NCI-H146 treated with DMSO at 0.1 percent for 48 hours (cell line): ENCODE results near the gene HPGDS.
"Not testable (repeated sequence)": the region's sequence is repeated elsewhere in the genome, so short reads cannot be mapped to it uniquely, and the experiment has no call there.

ENCODE experiments used
- DNase-seq: peaks from one replicate; lab custom pipeline; 2025; ENCODE audit not compliant: unreplicated experiment; lab: John Stamatoyannopoulos, UW

Gene HPGDS

DNA sequence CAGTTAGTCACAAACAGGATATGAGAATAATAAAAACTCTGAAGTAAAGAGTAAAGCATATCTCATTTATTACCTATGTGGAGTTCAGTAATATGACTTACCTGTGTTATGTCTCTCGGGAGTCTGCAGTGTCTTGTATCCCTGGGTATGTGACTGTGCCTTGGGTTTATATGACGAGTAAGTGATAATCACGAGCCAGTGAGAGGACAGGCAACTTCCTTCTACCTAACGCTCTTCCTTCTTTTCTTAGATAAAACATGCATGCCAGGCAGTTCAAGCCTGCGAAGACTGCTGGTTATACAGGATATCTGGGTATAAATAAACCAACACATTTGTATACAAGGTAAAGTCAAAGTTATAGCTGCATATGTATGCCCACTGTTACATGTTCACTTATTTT lies at the start of gene HPGDS:
Gene HPGDS, minus strand, starts transcription at position 143 of the 400 bp plus-strand sequence. CDS start 8,207 bp downstream, outside the sequence.
- no peak for DNase-seq

DNA sequence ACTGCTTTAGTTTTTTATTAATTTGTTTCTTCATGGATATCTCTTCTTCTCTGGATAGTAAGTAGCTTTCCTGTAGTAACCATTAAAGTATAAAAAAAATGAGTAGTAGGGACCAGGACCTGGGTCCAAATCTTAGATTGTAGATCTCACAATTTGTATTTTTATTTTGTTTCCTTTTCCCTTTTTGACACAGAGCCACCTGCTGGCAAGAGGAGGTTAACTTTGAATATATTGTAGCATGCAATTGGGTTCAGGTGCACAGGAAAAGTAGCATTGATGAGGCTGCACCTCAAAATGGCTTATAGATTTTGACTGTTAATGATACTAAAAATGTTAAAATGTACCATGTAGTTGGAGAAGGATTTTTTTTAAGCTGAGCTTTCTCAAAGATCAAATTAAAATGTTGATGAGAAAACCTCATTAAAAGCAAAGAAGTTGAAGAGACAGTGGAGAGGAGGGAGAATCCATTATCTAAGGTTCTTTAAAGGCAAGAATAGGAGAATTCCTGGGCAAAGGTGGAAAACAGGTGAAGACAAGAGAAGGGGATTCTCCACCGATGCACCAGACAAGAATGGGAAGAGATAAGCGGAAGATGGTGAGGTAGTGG lies 48.3 kb upstream of the HPGDS start:
- no peak for DNase-seq

DNA sequence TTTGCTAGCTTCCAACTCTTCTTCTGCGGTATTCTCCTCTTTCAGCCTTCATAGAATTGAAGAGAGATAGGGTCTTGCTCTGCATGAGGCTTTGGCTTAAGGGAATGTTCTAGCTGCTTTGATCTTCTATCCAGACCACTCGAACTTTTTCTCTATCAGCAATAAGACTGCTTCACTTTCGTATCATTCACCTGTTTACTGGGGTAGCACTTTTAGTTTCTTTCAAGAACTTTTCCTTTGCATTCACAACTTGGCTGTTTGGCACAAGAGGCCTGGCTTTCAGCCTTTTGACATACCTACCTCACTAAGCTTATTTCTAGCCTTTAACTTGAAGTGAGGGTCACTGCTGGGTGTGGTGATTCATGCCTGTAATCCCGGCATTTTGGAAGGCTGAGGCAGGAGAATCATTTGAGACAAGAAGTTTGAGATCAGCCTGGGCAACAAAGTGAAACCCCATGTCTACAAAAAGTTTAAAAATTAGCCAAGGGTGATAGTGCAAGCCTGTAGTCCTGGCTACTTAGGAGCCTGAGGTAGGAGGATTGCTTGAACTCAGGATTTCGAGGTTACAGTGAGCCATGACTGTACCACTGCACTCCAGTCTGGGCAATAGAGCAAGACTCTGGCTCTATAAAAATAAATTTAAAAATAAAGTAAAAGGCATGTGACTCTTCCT lies 47.1 kb upstream of the HPGDS start:
- DNase-seq = no peak

DNA sequence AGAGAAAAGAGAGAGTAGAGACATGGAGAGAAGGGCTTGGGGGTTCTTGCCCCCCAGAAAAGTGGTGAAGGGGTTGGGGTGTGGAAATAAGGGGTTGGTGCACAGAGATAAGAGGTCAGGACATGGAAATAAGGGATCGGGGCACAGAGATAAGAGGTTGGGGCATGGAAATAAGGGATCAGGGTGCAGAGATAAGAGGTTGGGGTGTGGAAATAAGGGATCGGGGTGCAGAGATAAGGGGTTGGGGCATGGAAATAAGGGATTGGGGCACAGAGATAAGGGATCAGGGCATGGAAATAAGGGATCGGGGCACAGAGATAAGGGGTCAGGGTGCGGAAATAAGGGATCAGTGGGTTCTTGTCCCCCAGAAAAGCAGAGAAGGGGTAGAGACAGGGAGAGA lies 45.3 kb upstream of the HPGDS start:
- DNase-seq = not testable (repeated sequence)

DNA sequence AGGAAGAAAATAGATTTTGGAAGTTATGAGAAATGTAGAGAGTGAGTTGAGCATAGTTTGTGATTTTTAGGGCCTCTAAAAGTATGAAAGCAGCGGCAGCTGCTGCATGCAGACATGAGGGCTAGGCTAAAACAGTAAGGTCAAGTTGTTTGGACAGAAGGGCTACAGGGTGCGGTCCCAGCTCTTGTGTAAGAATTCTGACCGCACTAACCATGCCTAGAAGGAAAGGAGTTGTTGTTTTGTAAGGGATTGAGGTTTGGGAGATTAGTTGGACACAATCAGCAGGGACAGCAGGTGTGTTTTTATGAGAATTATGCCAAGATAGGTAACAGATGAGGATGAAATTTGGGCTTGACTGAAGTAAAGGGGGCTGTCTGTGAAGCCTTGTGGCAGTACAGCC lies 42.8 kb upstream of the HPGDS start:
- DNase-seq = not testable (repeated sequence)

DNA sequence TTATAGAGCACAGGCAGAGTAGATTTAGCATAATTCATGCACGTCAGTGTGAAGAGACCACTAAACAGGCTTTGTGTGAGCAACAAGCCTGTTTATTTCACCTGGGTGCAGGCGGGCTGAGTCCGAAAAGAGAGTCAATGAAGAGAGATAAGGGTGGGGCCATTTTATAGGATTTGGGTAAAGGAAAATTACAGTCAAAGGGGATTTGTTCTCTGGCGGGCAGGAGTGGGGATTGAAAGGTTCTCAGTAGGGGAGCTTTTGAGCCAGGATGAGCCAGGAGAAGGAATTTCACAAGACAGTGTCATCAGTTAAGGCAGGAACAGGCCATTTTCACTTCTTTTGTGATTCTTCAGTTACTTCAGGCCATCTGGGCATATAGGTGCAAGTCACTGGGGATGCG lies 40.3 kb upstream of the HPGDS start:
- DNase-seq = not testable (repeated sequence)

DNA sequence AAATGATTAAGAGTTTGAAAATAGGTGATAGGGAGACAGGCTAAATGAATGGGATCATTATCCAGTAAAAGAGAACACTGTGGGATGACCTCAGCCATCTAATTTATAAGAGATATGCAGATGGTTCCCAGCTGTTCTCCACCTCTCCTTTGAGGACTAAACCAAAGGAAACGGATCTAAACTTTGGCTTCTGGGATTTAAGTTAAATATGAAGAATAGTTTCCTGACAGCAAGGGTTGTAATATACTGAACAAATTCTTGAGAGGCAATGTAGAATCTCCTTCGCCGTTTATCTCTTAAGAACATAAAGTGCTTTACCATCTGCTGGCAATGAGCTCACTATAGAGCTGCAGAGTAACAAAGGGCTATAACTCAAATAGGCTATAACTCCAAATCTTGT lies 35.4 kb upstream of the HPGDS start:
- DNase-seq = no peak

DNA sequence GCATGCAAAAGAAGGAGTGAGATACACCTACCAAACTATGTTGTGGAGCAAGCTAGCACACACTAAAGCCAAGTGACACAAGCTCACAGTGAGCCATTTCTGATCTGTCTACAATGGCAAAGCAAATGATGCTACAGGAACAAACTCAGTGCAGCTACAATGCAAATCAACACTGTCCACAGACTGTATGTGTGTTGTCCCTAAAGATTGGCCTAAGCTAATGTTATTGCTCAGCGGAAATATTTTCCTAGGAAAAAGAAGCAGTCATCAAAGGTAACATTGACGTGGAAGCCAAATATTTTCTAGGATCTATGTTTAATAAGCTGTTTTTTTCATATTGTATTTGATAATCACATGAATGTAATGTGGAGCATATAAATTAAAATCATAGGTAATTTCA lies 34.7 kb upstream of the HPGDS start:
- DNase-seq = no peak

DNA sequence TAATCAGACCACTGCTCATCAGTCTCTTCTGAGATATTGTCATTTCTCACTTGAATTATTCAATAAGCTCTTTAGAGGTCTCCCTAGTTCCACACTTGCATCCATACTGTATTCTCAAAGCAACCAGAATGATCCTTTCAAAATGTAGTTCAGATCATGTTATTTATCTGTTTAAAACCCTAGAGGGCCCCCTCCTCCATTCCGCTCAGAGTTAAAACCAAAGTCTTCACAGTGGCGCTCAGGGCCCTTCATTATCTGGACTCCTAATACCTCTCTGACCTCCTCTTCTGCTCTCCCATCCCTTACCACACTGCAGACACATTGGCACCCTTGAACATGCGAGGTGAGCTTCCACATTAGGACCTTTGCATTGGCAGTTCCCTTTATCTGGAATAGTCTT lies 32.7 kb upstream of the HPGDS start:
- no peak for DNase-seq

DNA sequence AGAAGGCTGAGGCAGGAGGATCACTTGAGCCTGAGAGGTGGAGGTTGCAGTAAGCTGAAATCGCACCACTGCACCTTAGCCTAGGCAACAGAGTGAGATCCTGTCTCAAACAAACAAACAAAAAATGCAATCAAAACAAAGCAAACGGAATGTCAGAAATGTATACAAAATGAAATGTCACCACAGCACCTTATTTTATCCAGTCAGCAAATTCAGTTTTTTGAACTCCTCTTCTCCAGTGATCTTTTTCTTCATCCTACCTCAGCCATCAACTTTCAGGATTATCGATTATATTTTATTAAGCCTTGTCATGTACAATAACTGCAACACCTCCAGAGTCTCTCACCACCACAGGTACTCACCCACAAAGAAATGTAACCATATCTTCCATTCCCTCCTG lies 31.1 kb upstream of the HPGDS start:
- no peak for DNase-seq

DNA sequence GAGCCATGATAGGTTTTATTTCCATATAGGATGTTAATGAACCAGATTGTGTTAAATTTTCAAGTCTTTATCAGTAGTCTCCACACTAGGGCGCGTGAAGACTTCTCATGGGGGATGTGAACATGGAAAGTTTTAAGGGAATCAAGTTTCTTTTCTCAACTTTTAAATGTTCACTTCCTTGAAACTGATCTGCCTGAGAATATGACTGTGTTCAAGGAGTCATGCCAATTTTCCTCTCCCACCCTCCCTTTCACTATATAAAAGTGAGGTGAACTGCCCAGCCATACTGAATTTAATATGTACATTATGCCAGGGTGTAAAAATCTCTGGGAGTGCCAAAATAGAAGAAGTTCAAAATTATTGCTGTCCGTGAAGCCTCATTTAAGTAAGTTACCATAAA lies 30.4 kb upstream of the HPGDS start:
- DNase-seq = no peak

DNA sequence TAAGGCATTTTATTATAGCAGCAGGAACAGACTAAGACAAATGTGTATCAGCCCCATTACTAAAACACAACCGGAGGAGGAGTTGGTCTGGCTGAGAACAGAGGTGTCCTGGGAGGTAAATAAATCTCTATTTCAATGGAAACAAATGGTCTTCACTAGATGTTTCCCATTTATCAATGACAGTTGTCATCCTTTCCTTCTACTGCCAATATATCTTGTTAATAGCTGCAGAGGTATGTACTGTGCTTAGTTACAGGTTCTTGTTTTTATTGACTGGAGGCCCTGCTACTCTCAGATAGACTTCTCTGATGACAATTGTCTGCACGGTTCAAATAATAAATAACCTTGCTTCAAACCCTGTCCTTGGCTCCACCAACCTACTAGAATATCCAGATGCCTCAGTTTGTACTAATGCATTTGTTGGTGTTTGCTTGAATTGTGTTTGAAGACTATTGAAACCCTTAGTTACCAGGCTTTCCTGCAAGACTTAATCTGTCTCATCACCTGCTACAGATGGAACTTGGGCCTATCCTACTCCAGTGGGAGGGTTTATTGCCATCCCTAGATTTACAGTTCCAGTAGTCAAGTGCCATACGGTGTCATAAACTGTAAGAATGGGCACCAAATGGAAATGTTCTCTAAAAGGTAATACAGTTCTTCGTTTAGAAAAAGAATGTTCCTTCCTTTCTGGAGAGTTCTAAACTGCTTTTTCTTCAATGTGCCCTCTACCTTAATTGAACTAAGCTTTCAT lies 29.8 kb upstream of the HPGDS start:
- no peak for DNase-seq

DNA sequence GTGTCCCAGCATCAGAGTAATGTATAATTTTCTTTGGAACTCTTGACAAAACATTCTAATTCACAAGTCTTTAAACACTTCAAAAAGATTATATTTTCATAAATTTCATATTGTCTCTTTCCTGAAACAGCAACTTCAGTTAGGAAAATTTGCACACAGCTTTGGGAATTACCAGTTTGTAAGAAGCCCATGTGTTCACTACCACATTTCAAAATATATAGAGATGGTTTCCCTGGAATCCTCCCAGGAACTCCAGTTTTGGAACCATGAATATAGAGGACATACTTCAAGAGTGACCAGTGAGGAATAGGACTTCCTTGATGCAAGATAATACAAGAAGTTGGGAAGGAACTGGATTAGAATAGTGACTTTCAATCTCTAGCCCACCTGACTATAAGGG lies 28.7 kb upstream of the HPGDS start:
- DNase-seq = no peak

DNA sequence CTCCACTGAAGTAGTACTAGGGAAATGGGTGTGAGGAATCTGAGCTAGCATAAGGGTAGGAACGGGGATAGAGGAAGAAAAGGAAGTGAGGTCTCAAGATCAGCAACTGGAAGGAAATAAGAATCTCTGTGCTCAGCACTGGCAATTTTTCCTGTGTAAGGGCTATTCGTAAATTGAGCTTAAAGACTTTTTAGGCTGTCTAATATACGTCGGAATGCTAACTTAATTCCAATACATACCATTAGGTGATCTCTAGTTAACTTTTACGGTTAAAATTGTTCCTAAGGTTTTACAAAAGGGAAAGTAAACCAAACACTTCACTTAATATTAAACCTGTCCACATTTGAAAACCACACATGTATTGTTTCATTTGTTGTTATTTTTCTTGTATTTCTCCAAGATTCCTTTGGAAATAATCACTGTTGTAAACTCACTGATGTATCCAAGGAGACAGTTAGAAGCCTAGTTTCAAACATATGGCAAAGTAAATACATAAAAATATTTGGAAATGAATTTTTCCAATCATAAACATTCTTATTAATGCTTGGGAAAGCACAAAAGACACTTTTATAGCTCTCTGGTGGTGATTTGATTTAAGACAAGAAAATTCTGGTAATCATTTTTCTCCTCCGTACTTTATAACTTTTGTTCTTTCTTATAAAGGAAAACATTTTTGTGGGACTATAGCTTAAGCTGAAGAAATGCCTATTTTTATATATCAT lies 28.1 kb upstream of the HPGDS start:
- no peak for DNase-seq

DNA sequence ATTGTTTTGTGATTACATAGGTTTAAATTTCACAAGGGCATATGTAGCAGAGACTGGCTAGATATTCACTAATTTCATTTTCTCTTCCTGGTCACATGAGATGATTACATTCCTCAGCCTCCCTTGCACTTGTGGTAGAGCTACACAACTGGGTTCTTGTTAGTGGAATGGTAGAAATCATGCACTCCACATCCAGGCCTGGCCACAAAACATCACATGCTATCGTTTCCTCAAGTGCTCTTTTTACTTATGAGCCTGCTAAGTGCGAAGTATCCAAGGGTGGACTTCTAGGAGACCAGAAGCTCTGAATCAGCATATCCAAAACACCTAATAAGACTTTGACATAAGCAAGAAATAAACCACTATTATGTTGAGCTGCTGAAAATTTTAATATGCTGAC lies 26.4 kb upstream of the HPGDS start:
- no peak for DNase-seq

DNA sequence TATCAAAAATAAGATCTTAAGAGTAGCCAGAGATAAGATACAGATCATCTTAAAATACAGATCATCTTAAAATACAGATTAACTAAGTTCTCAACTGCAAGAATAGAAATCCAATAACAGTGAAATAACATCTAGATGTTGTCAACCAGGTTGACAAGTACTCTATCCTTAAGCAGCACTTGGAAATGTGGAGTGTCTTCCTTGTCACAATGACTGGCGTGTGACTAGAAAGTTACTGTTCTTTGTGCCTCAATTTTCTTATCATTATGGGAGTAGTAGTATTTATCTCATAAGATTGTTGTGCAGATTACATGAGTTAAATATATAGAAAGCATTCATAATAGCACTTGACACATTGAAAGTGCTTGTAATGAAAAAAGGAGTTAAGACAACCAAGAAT lies 25.8 kb upstream of the HPGDS start:
- no peak for DNase-seq

DNA sequence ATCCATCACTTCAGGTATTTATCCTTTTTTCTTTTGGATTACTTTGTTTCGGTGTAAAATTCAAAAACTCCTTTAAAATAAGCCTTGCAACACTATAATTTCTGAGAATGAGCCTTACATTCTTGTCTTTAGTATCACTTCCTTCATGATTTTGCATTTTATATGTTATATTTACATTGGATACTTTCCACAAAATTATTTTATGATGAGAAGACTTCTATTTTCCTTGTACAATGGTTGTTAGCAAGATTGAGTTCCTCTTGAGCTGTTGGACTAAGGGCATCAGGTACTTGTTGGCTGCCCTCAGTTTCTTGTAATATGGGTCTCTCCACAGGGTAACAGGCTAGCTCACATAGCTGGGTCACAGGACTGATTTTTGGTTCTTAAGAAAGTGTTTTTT lies 22.7 kb upstream of the HPGDS start:
- DNase-seq = no peak

DNA sequence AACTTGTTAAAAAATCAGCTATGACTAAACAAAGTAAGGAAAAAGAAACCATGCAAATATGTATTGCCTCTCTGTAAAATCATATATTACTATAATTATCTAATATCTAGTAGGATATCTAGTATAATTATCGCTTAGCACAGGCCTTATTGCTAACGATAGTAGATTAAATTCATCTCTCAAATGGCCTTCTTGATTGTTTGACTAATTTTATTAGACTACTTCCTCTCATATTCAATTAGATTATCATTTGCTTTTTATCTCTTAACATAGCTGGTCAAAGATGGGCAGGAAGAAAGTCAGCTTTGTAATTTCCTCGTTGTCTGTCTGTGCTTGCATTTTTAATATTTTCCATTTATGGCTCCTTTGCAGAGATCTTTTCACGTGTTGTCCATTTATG lies 21.9 kb upstream of the HPGDS start:
- no peak for DNase-seq

DNA sequence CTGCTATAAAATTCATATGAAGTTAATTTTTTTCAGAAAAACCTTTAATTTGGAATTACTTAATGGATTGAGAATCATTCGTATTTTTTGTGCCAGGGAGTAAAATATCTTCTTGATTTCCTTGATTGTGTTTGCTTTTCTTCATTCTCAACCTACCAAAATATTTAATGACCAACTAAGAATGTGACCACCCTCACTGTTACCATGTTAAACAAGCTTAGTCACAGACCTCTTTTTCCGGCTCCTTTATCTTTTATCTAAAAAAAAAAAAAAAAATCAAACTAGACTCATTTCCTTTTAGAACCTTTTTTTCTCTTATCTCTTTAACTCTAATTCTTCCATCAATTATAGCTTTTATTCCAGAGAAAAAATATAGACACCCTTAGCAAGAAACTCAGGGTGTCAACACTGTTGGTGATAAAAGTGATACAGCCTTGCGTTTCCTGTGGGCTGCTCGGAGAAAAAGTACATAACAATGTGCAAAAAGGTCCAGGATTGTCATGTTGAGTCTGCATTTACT lies 20.6 kb upstream of the HPGDS start:
- no peak for DNase-seq

DNA sequence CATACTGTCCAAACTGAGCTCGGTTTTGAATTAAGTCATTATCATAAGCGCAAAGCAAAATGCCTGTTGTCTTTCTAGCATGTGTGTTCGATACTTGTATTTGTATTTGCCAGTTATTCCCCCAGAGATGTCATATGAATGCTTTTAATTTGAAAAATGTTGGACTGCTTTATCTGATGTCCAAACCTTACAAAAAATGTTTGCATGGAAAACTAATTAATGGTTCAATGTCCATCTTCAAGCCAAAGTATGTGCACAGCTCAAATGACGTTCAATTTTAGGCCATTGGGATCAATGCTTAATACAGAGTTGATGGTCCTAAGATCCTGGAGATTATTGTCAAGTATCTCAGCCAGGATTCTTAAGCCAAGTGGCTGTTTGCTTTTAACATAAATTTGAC lies 17.2 kb upstream of the HPGDS start:
- DNase-seq = no peak

DNA sequence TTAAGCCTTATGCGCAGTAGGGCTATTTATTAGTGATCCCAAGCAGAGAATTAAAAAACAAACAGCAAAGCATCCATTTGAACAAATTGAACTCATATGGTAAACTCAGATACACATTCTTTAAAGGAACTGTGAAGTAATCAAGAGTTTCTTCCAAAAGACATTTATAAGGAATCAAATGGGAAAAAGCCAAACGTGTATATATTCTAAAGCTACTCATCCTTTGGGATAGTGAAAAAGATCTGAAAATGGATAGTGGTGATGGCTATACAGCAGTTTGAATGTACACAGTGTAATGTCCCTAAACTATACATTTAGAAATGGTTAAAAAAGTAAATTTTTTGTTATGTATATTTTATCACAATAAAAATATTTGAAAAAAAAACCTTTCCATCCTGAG lies 16.6 kb upstream of the HPGDS start:
- DNase-seq = no peak

DNA sequence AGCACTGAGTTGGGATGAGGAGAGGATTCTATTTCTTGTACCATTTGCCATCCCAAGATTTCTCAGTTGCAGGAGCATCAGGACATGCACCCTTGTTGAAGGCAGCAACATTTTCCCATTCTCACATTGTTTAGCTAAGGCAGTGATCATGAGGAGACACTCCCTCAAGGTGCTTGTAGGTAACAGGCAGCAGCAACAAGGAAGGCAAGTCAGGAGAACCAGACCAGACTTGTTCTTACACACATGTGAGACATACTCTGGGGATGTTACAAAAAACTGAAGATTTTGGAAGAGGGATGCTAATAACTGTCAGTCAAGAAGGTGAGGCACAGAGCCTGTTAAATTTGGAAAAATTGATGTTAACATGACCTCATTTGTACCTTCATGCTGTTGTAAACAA lies 15.5 kb upstream of the HPGDS start:
- DNase-seq = no peak
